IgD-negative memory B cell (primary cell): Measurements from ENCODE around the gene NOL12. TPM values are rescaled to one million over a fixed set of nuclear protein-coding genes. Genes with fewer than 3 reads are reported as not detected.
"Not testable (repeated sequence)": the region's sequence is repeated elsewhere in the genome, so short reads cannot be mapped to it uniquely, and the experiment has no call there.

ENCODE experiments used
- H3K27ac Mint-ChIP-seq, 3 donors: one replicate each; pipeline ENCODE4 v1.8.0; 2020 to 2022; ENCODE audit warnings: mild to moderate bottlenecking in 3 of 3, mixed read lengths in 3 of 3, moderate library complexity in 1 of 3
- H3K27me3 Mint-ChIP-seq: one replicate; pipeline ENCODE4 v1.8.0; 2021; ENCODE audit warnings: mixed read lengths
- H3K36me3 Mint-ChIP-seq: one replicate; pipeline ENCODE4 v1.8.0; 2020; ENCODE audit warnings: mild to moderate bottlenecking, mixed read lengths
- H3K4me1 Mint-ChIP-seq, 3 donors: one replicate each; pipeline ENCODE4 v1.8.0; 2020 to 2022; ENCODE audit warnings: mixed read lengths in 3 of 3, mild to moderate bottlenecking in 1 of 3
- H3K4me3 Mint-ChIP-seq, 4 donors: one replicate each; pipeline ENCODE4 v1.8.0; 2020 to 2022; ENCODE audit warnings: mild to moderate bottlenecking in 4 of 4, mixed read lengths in 4 of 4, moderate library complexity in 3 of 4
- H3K9me3 Mint-ChIP-seq, 3 donors: one replicate each; pipeline ENCODE4 v1.8.0; 2020 to 2021; ENCODE audit warnings: mixed read lengths in 3 of 3, mild to moderate bottlenecking in 1 of 3
- polyA plus RNA-seq: library from polyadenylated mRNA; unstranded; fragments of 300-500 nt; fragmentation: Illumina TruSeq; gene quantifications from one replicate; pipeline ENCODE4 v1.2.3, GENCODE V29; 2021

NOL12 gene
- polyA plus RNA-seq, 1 donor from 2014 or later, result 47.0 TPM

DNA sequence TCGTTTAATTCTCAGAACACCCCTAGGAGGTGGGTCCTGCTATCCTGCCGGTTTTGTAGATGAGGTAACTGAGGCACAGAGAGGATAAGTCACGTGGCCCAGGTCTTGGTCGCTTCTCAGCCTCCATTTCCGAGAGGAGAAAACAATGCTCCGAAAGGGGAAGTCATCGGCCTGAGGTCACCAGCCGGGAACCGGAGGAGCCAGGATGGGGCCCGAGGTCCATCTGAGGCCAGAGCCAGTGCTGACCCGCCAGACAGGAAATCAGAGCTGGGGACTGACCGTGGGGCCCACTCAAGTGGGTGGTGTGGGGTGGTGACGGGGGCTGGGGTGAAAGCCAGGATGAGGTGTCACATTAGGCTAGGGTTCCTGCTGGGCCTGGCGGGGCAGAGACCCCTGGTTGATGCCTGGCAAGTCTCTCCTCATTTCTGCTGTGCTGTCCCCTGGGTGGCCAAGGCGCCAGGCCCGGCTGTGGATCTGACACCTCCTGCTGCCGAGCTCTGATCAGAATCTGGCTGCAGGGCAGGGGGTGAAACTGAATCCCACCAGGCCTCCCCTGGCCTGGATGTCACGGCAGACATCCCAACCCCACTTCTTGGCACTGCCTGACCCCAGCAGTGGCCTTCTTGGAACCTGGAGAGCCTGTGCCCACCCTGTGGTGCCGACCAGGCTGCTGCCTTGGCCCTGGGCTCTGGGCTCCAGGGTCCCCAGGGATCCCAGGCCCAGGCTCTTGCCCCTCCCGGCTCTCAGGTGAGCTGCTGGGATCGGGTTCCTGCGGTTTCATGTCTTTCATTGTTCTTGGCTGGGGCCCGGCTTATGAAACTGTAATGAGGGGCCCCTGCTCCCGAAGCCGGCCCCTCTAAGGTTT lies 22.7 kb downstream of the NOL12 start:
- no peaks in the 10 kb centered on the region for H3K9me3 Mint-ChIP-seq
- no peak overlapping the region for H3K27ac Mint-ChIP-seq
- peaks cover 7% of the 10 kb centered on the region for H3K36me3 Mint-ChIP-seq
- peak overlapping the region in 1 of 4 donors; percentile 49 for H3K4me3 Mint-ChIP-seq
- no peaks in the 10 kb centered on the region for H3K4me1 Mint-ChIP-seq
- no peaks in the 10 kb centered on the region for H3K27me3 Mint-ChIP-seq

GRCh38 chr22:37709445-37709765 lies 23.3 kb downstream of the NOL12 start:
- no peaks in the 10 kb centered on the region for H3K9me3 Mint-ChIP-seq
- peaks cover 7% of the 10 kb centered on the region for H3K36me3 Mint-ChIP-seq
- no peak overlapping the region for H3K4me3 Mint-ChIP-seq
- H3K27ac Mint-ChIP-seq, result no peak overlapping the region
- peaks cover 0 to 2% (median 0%) of the 10 kb centered on the region in 3 donors for H3K4me1 Mint-ChIP-seq
- H3K27me3 Mint-ChIP-seq, result no peaks in the 10 kb centered on the region

- Mint-ChIP-seq H3K4me3 (no peak overlapping the region), H3K27me3 (no peaks in the 10 kb centered on the region), H3K4me1 (peaks cover 0 to 2% (median 0%) of the 10 kb centered on the region in 3 donors), H3K36me3 (peaks cover 6% of the 10 kb centered on the region), H3K27ac (no peak overlapping the region), H3K9me3 (no peaks in the 10 kb centered on the region)
Measured at GRCh38 chr22:37710675-37711074, 24.5 kb downstream of the NOL12 start.

DNA sequence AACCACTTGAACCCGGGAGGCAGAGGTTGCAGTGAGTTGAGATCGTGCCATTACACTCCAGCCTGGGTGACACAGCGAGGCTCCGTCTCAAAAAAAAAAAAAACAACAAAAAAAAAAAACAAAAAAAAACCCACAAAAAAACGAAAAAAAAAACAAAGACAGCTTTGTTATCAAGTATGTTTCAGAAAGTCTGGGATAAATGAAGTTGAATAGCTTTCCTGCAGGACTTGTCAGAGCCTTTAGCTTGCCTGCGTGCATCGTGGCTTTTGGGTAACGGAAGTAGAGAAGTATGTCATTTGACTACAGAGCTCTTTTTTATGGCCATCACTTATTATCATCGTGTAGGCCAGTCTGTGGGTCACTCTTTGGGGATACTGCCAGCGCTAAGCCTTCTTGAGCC lies 25.3 kb downstream of the NOL12 start:
- H3K36me3 Mint-ChIP-seq, result peaks cover under 1% of the 10 kb centered on the region
- H3K4me3 Mint-ChIP-seq, result no peak overlapping the region
- no peak overlapping the region for H3K27ac Mint-ChIP-seq
- no peaks in the 10 kb centered on the region for H3K27me3 Mint-ChIP-seq
- peaks cover 0 to under 1% (median 0%) of the 10 kb centered on the region in 3 donors for H3K9me3 Mint-ChIP-seq
- peaks cover 0 to 2% (median 0%) of the 10 kb centered on the region in 3 donors for H3K4me1 Mint-ChIP-seq

DNA sequence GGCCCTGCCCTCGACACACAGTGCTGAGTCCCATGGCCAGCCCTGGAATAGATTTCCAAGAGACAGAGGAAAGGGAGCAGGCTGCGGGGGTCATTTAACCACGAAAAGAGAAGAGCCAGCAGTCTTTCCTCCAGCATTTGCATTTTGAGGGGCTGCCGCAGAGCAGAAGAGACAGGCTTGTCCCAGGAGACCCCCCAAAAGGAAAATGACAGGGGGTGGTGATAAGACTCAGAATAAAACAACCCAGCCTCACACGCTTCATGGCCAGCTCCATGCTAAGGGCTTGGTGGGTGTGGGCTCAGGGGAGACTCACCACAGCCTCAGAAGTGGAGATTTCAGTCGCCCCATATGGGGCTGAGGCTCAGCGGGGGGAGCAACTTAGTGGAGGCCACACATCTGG lies 27.6 kb downstream of the NOL12 start:
- Mint-ChIP-seq H3K36me3 (peaks cover 3% of the 10 kb centered on the region), H3K9me3 (peaks cover 0 to 2% (median 0%) of the 10 kb centered on the region in 3 donors), H3K4me1 (peaks cover 0 to 2% (median 0%) of the 10 kb centered on the region in 3 donors), H3K4me3 (no peak overlapping the region), H3K27ac (no peak overlapping the region), H3K27me3 (no peaks in the 10 kb centered on the region)

DNA sequence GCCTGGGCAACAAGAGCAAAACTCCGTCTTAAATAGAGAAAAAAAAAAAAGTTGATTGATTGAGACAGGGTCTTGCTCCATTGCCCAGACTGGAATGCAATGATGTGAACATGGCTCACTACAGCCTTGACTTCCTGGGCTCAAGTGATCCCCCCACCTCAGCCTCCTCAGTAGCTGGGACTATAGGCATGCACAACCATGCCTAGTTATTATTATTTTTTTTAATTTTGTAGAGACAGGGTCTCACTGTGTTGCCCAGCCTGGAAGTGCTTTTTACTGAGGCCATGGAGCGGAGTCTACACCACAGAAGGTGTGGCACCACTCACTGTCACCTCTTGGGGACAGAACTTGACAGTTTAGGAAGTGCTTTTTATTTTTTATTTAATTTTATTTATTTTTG lies 28.5 kb downstream of the NOL12 start:
- Mint-ChIP-seq H3K4me3 (no peak overlapping the region), H3K9me3 (peaks cover 0 to 2% (median 0%) of the 10 kb centered on the region in 3 donors), H3K27ac (no peak overlapping the region), H3K27me3 (no peaks in the 10 kb centered on the region), H3K4me1 (peaks cover 0 to 2% (median 0%) of the 10 kb centered on the region in 3 donors), H3K36me3 (peaks cover 3% of the 10 kb centered on the region)

- peaks cover 0 to 2% (median 0%) of the 10 kb centered on the region in 3 donors for H3K4me1 Mint-ChIP-seq
- no peaks in the 10 kb centered on the region for H3K27me3 Mint-ChIP-seq
- H3K9me3 Mint-ChIP-seq, result peaks cover 0 to 2% (median 0%) of the 10 kb centered on the region in 3 donors
- H3K4me3 Mint-ChIP-seq, result no peak overlapping the region
- H3K27ac Mint-ChIP-seq, result no peak overlapping the region
- H3K36me3 Mint-ChIP-seq, result peaks cover 5% of the 10 kb centered on the region
Measured at GRCh38 chr22:37715760-37716159, 29.6 kb downstream of the NOL12 start.

DNA sequence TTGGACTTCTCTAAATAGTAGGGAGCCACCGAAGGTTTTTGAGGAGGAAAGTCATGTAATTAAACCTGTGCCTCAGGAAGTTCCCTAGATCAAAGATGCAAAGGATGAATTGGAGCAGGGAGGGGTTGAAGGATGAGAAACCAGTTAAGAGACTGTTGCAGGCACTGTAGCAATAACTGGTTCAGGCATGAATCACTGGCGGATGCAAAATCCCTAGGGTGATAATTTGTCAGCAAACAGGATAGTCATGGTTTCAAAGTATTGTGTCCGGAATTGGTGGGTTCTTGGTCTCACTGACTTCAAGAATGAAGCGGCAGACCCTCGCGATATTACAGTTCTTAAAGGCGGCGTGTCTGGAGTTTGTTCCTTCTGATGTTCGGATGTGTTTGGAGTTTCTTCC lies 30.6 kb downstream of the NOL12 start:
- Mint-ChIP-seq H3K27ac (no peak overlapping the region), H3K36me3 (peaks cover 5% of the 10 kb centered on the region), H3K4me1 (peaks cover 0 to 2% (median 0%) of the 10 kb centered on the region in 3 donors), H3K4me3 (no peak overlapping the region), H3K27me3 (no peaks in the 10 kb centered on the region), H3K9me3 (peaks cover 0 to 2% (median 0%) of the 10 kb centered on the region in 3 donors)

GRCh38 chr22:37717235-37717634 lies 31.1 kb downstream of the NOL12 start:
- not testable (repeated sequence) for H3K4me1 Mint-ChIP-seq, H3K27me3 Mint-ChIP-seq, H3K4me3 Mint-ChIP-seq, H3K9me3 Mint-ChIP-seq, H3K36me3 Mint-ChIP-seq, H3K27ac Mint-ChIP-seq

- not testable (repeated sequence) for H3K4me3 Mint-ChIP-seq, H3K36me3 Mint-ChIP-seq, H3K9me3 Mint-ChIP-seq, H3K27me3 Mint-ChIP-seq, H3K4me1 Mint-ChIP-seq, H3K27ac Mint-ChIP-seq
Measured at GRCh38 chr22:37717746-37718305, 31.7 kb downstream of the NOL12 start.

GRCh38 chr22:37725551-37726240 lies 39.6 kb downstream of the NOL12 start:
- Mint-ChIP-seq H3K4me1 (peaks cover 0 to 3% (median 0%) of the 10 kb centered on the region in 3 donors), H3K27ac (no peak overlapping the region), H3K36me3 (no peaks in the 10 kb centered on the region), H3K9me3 (no peaks in the 10 kb centered on the region), H3K4me3 (no peak overlapping the region), H3K27me3 (no peaks in the 10 kb centered on the region)

GRCh38 chr22:37726241-37726887 lies 40.2 kb downstream of the NOL12 start:
- Mint-ChIP-seq H3K27ac (no peak overlapping the region), H3K36me3 (no peaks in the 10 kb centered on the region), H3K4me3 (peak overlapping the region in 1 of 4 donors; percentile 7), H3K4me1 (peaks cover 0 to 3% (median 0%) of the 10 kb centered on the region in 3 donors), H3K9me3 (no peaks in the 10 kb centered on the region), H3K27me3 (no peaks in the 10 kb centered on the region)

DNA sequence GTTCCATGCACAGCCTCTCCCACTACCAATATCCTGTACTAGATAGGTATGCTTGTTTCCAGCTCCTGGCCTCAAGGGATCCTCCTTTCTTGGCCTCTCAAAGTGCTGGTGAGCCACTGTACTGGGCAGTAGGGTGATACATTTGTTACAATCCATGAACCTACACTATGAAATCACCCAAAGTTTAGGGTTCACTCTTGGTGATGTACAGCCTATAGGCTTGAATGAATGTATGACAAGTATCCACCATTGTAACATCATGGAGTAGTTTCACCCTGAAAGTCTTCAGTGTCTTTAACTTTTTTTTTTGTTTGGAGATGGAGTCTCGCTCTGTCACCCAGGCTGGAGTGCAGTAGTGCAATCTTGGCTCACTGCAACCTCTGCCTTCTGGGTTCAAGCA lies 42.5 kb downstream of the NOL12 start:
- Mint-ChIP-seq H3K36me3 (no peaks in the 10 kb centered on the region), H3K4me3 (no peak overlapping the region), H3K27ac (no peak overlapping the region), H3K4me1 (peaks cover 0 to 3% (median 0%) of the 10 kb centered on the region in 3 donors), H3K9me3 (no peaks in the 10 kb centered on the region), H3K27me3 (no peaks in the 10 kb centered on the region)

- no peaks in the 10 kb centered on the region for H3K9me3 Mint-ChIP-seq
Measured at GRCh38 chr22:37731804-37732471, 45.8 kb downstream of the NOL12 start.

More at GRCh38 chr22:37731804-37732471, 45.8 kb downstream of the NOL12 start:
- Mint-ChIP-seq H3K27me3 (no peaks in the 10 kb centered on the region), H3K4me1 (no peaks in the 10 kb centered on the region), H3K4me3 (no peak overlapping the region), H3K36me3 (no peaks in the 10 kb centered on the region), H3K27ac (no peak overlapping the region)
